ENCODE data around the gene LRRK2.

LRRK2 gene

DNA sequence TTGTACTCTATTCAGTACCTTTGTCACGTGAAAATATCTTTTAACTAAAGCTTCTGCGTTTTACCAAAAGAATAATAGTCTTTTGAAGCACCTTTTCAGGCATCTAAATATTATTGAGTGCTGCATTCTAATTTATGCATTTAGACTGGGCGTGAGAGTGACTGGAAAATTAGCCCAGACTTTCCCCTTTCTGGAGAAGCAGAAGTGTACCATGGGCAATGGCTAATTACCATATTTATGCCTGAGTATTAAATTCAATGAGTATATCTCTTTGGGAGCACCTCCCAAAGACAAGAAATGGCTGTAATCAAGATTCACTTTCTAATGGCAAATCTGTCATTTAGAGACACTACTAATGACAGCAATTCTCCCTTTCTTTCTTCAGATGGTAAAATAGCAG, 174.9 kb downstream of the LRRK2 start:
- TF ChIP-seq, protein P1, sequence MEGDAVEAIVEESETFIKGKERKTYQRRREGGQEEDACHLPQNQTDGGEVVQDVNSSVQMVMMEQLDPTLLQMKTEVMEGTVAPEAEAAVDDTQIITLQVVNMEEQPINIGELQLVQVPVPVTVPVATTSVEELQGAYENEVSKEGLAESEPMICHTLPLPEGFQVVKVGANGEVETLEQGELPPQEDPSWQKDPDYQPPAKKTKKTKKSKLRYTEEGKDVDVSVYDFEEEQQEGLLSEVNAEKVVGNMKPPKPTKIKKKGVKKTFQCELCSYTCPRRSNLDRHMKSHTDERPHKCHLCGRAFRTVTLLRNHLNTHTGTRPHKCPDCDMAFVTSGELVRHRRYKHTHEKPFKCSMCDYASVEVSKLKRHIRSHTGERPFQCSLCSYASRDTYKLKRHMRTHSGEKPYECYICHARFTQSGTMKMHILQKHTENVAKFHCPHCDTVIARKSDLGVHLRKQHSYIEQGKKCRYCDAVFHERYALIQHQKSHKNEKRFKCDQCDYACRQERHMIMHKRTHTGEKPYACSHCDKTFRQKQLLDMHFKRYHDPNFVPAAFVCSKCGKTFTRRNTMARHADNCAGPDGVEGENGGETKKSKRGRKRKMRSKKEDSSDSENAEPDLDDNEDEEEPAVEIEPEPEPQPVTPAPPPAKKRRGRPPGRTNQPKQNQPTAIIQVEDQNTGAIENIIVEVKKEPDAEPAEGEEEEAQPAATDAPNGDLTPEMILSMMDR (conservative IDR thresholded peaks at IDR 0.05; ENCODE audit: control insufficient read depth, insufficient read depth, low read depth, low read length) = no peak
- no peak for DNase-seq (ENCODE audit: low read depth)

GRCh38 chr12:40405419-40405818, 180.6 kb downstream of the LRRK2 start:
- TF ChIP-seq, protein P1 (conservative IDR thresholded peaks at IDR 0.05; ENCODE audit: control insufficient read depth, insufficient read depth, low read depth, low read length) = no peak
- DNase-seq (ENCODE audit: low read depth) = no peak
- no peak overlapping the region for H3K4me3 ChIP-seq (ENCODE audit: control insufficient read depth, low read depth, low read length)

More for the DNA sequence above, 174.9 kb downstream of the LRRK2 start:
- H3K4me3 ChIP-seq (ENCODE audit: control insufficient read depth, low read depth, low read length) = no peak overlapping the region

Data from fibroblast of mammary gland (primary cell).